ENCODE measurements around the gene ABHD10.
"Not testable (repeated sequence)": the region's sequence is repeated elsewhere in the genome, so short reads cannot be mapped to it uniquely, and the experiment has no call there.

The ABHD10 gene

DNA sequence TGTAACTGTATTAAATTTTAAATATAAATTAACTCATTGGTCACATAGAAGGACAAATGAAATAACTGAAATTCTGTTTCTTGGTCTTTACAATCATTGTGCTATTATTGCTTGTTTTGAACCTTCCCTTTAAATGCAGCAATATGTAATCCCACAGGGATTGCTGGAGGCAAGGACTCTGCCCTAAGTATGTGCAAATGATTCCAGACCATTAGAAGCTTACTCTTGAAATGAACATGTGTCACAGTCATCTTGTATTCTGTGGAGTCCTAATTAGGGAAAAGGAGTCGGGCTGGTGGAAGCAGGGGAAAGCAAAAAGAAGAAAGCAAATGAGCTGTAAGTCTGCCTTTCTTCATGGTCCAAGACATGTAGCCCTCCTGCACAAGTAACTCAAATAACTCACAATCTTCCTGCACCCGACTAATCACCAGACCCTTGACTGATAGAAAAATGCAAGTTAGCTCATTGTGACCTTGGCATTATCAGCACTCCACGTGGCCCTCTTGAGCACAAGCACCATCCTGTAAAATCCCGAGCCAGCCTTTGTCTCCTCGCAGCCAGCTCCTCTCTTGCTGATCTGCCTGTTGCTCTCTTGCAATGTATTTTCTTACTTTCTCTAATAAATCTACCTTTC lies 53.4 kb downstream of the ABHD10 start:
- no peak for DNase-seq (ENCODE audit: low read depth in 3 of 3)

DNA sequence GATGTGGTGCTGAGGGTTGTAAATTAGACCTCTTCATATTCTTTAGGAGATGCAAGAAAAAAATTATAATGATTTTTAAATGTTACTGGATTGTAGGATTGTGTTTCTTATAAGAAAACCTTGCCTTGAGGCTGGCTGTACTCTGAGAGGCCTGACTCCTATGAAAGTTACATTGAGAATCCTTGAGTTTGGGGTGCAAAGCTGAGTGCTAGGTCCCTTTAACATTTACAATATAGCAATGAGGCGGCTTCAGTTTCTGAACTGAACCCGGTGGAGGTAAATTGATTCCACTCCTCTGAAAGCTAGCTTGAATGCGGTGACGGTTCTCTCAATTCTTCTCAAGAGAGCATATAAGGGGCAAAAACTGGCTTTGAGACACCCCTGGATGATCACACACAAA lies 55.6 kb downstream of the ABHD10 start, which contains the start of gene TMPRSS7:
Gene TMPRSS7 (plus strand): TSS at position 301 of the 400 bp plus-strand sequence. CDS start 110 bp downstream, outside the sequence.
- DNase-seq (ENCODE audit: low read depth in 3 of 3): no peak

DNA sequence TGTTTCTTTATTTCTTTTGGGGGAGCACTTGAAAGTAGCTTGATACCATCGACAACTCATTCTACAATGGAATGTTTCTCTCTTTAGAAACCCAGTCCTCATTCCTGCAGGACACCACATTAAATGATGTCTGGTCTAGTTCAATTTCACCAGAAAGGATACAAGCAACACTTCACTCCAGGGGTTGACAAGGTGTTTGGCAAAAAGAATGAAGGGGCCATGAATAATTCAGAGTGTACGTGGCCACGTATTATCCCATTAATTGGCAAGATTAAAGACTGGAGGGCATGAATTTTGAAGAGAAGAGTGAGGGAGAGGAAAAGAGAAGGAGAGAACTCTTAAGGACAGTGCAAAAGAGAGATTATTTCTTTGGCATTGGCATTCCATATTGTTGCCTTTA lies 56.4 kb downstream of the ABHD10 start:
- no peak for DNase-seq (ENCODE audit: low read depth in 3 of 3)

DNA sequence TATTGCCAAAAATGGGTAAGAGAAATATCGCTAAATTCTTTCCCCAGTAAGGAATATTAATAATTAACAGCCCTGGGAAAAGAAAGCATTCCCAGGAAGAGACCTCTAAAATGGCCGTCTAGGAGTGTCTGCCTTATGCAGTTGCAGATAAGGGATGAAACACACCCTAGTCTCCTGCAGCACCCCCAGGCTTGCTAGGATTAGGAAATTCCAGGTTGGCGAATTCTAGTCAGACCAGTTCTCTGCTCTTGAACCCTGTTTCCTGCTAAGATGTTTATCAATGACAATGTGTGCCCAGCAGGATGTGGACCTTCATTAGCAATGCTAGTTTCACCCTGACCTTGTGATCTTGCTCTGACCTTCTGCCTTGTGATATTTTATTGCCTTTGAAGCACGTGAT lies 58.4 kb downstream of the ABHD10 start:
- DNase-seq (ENCODE audit: low read depth in 3 of 3): not testable (repeated sequence)

DNA sequence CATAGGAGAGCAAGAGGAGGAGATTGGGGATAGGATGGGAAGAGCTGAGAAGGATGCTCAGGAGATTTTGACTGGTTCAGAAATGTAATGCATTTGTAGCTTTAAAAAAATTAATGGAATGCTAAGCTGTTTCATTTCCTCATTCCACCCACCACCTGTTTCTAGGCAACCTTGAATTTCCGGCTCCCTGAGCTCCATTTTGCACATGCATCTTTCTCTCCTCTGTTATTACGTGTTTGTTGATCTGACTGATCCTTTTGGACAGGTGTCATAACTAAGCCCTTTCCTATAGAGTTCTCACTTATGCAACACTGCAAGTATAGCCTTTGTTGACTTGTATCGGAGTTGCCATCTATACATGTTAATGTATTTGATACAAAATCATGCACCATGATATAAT lies 60.0 kb downstream of the ABHD10 start:
- no peak for DNase-seq (ENCODE audit: low read depth in 3 of 3)

DNA sequence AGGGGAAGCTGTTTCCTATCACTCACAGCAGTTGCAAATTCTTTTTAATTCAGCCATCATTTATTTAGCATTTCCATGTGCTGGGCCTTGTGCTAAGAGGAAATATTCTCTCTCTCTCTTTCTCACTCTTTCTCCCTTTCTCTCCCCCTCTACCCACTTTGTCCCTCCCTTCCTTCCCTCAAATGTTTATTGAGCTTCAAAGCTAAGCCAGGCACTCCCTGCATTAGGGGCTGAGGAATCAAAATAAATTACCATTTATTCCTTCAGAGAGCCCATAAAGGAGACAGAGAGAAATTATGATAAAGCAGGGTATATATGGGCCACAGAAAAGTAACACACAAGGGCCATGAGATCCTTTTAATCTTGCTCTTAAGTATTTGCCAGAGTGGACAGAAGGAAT lies 62.5 kb downstream of the ABHD10 start:
- DNase-seq (ENCODE audit: low read depth in 3 of 3): no peak

DNA sequence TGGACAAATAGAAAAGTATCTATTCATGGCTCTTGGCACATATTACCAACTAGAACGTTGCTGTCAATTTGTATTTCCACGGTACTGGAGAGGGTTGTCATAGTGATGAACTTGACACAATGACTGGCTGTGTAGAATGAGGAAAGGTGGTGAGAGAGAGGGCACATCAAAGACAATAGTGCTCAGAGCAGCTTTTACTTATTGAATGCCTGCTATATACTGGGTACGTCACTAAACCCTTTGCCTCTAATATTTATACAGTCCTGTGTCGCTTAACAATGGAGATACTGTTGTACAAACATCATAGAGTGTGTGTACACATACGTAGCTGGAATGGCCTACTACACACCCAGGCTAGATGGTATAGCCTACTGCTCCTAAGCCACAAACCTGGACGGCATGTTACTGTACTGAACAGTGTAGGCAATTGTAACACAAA lies 64.0 kb downstream of the ABHD10 start:
- no peak for DNase-seq (ENCODE audit: low read depth in 3 of 3)
